Ovary (tissue), 3 donors: ENCODE data around the gene PARP14.

Experiments
- CTCF ChIP-seq, 3 donors: fragments of 450-650 bp in 2 of 3; fragments of 200-600 bp in 1 of 3; IDR thresholded peaks; one replicate each; pipeline versions ENCODE4 v1.5.1 to v1.8.0; 2016 to 2022; ENCODE audit warnings: antibody characterized with exemption in 3 of 3, mild to moderate bottlenecking in 1 of 3
- EP300 ChIP-seq: sonication (generic); formaldehyde crosslinking; IDR thresholded peaks from one replicate; pipeline ENCODE4 v1.6.1; 2017; ENCODE audit warnings: antibody characterized with exemption
- POLR2A ChIP-seq: fragments of 450-650 bp; IDR thresholded peaks from one replicate; pipeline ENCODE4 v1.6.1; 2017; ENCODE audit warnings: antibody characterized with exemption, mild to moderate bottlenecking, moderate library complexity
- donor health status: DM: no; HTN: no; CAD: no.

- TF ChIP-seq CTCF (IDR thresholded peaks at IDR 0.05): peak in 1 of 3 donors; percentile 10
- TF ChIP-seq POLR2A: peak; percentile 16
- TF ChIP-seq EP300: no peak
Measured at GRCh38 chr3:122680475-122681283, at the start of gene PARP14.
